Sciatic nerve (tissue), 2 donors: ENCODE data around the gene DPAGT1. TPM values are rescaled to one million over a fixed set of nuclear protein-coding genes. Genes with fewer than 3 reads are reported as not detected.
A peak's percentile ranks its signal among the peaks of the same experiment; 100 is the strongest.

ENCODE experiments used
- ATAC-seq: fragments of 200-7000 bp; cut with Tn5 transposase; one replicate; pipeline ENCODE4 v1.9.1; 2020; ENCODE audit warnings: mild to moderate bottlenecking, moderate library complexity
- DNase-seq: peaks from one replicate; pipeline ENCODE4 v3.0.0-alpha.2; 2020; ENCODE audit warnings: low spot score
- intact Hi-C: fragments of 100-400 bp; cut with DNase I; formaldehyde crosslinking; loops from one replicate; pipeline ENCODE4 v1.14.2; 2022
- total RNA-seq: library from RNA; stranded (reverse); fragmentation: NEBNext Ultra II Directional; extraction: Animal tissue kit (Norgen Biotek cat#: 25700); gene quantifications from one replicate; pipeline ENCODE4 v1.2.1, GENCODE V29; 2021
- donor health status: DM: no; HTN: no; CAD: no.
- donor health status: DM: no; HTN: no; CAD: no.

DPAGT1 gene
- total RNA-seq, 1 donor from 2014 or later, result 28.9 TPM

DNA sequence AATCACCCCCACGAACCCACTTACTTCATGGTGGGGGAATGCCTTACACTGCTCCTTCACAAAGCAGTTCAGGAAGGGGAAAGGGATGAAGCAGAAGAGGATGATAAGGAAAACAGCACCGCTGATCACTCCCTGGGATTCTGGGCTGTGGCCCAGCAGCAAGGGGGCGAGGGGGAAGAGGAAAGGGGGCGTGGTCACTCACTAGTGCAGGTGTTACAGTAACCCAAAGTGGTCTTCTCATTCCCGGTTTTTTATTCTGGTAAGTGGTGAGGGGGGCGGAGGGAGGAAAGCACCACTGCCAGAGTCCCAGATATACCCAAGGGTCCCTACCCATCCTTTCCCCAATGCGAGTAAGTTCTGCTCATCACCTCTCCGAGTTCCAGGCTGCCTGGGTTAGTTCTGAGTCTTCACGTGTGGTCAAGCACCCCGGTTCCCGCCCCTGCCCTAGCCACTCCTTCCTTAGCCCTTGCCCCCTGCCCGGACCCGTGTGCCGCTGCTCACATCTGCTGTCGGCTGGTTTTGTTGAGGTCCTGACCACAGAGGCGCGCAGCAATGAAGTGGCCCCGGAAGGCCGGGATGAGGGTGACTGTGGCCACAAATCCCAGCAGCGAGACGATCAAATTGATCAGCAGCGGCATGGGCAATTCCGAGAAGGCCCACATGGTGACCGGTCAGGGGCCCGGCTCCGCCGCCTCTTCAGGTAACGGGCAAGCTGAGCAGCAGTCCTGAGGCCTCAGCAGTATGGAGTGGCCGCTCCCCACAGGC is 477 bp downstream of the DPAGT1 start:
- DNase-seq (no peak), ATAC-seq (peak; percentile 4)
- intact Hi-C loops, result no loop called here

- no peak for DNase-seq
- no peak for ATAC-seq
- intact Hi-C loops, result no loop called here
Measured at GRCh38 chr11:119100246-119100970, 1.2 kb downstream of the DPAGT1 start.

GRCh38 chr11:119099711-119100110 is 1.9 kb downstream of the DPAGT1 start:
- no peak for DNase-seq
- intact Hi-C loops, result no loop called here
- no peak for ATAC-seq

DNA sequence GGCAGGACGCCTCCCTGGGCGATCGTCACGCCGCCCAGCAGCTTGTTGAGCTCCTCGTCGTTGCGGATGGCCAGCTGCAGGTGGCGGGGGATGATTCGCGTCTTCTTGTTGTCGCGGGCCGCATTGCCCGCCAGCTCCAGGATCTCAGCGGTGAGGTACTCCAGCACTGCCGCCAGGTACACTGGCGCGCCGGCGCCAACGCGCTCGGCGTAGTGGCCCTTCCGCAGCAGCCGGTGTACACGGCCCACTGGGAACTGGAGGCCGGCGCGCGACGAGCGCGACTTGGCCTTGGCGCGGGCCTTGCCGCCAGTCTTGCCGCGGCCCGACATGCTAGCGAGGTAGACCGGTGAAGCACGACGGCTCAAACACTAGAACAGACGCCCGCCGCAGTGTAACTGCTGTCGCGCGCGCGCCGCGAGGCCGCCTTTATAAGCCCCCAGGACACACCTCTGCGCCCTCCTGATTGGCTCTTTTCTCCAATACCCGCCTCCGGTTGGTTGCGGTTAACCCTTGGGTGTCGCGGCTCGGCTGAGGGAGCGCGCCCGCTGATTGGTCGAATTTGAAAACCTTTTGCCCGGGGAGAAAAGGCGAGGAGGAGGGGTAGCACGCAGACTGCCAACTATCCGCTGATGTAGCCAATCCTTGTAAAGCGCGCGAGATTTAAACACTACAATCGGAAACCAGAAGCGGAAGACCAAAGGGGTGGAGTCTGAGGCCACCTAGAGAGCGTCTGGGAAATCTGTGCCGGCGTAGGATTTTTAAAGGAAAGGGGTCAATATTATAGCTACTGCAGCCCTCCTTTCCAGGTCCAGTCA is 6.4 kb downstream of the DPAGT1 start:
- ATAC-seq (peak; percentile 98), DNase-seq (peak; percentile 99)
- intact Hi-C loops, result no loop called here

DNA sequence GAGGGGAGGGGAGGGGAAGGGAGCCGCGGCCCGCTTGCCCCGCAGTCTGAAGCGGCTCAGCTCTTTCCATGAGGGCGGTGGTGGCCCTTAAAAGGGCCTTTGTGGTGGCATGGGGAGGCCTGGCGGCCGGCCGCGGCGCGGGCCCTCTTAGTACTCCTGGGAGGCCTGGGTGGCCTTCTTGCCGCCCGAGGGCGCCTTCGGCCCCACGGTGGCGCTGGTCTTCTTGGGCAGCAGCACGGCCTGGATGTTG is 6.9 kb downstream of the DPAGT1 start:
- intact Hi-C loops, result no loop called here
- peak; percentile 73 for ATAC-seq
- peak; percentile 85 for DNase-seq

DNA sequence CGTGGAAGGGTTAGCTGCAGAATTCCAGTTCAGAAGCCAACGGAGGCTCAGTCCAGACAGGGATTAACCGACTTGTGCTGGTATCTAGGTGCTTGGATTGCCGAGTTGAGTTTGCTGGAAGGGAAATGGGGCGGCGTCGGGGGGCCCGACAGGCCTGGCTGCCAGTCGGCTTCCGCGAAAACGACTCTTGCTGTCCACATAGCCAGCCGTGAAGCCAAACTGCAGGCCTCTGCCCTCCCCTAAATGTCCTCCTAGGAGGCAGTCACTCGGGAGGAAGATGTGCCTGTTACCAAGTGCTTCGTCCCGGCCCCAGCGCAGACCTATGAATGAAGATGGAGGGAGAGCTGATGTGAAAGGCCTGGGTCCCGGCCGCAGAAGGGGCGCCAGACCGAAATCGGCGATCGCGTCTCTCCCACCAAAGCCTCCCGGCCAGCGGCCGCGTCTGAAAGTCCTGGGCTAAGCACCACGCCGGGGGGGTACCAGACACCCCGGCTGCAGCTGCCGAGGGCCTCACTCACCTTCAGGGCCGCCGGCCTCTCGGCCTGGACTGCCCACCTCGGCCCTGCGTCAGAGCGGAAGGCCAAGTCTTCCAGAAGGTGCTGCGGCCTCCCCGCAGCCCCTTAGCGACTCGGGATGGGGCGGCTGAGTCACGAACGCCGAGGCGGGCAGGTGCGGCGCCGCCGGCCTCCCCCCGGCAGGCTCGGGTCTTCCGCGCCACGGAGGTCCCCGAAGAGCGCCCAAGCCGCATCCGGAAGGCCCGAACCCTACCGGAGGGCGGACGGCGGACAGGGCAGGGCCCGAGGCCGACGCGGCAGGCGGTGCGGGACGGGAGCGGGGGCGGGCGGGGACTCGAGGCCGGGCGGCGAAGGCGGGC is 7.5 kb downstream of the DPAGT1 start:
- ATAC-seq, result peak; percentile 0
- no peak for DNase-seq
- intact Hi-C loops, result no loop called here

DNA sequence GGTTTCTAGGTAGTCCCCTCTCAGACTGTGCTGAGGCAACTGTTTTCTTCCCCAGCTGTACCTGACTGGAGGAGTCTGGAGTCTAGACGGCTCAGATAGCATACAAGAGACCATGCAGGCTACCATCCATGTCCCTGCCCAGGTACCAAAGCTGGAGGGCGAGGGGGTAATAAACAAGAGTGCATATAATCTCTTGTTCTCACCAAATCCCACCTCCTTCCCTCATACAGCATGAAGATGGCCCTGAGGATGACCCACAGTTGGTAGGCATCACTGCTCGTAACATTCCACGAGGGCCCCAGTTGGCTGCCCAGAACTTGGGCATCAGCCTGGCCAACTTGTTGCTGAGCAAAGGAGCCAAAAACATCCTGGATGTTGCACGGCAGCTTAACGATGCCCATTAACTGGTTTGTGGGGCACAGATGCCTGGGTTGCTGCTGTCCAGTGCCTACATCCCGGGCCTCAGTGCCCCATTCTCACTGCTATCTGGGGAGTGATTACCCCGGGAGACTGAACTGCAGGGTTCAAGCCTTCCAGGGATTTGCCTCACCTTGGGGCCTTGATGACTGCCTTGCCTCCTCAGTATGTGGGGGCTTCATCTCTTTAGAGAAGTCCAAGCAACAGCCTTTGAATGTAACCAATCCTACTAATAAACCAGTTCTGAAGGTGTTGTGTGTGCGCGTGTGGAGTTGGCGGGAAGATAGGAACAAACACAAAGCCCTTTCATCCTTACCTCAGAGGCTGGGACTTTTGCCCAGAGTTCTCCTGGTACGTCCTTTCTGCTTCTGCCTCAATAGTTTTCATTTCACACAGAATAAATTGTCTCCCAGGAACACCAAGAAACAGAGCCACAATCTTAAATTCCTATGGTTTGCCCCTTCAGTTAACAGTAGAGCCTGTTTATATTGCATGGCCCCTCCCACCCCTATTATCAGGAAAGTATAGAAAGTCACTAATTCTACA is 8.5 kb downstream of the DPAGT1 start:
- no peak for ATAC-seq
- DNase-seq, result no peak
- intact Hi-C loops, result no loop called here

GRCh38 chr11:119091966-119092879 is 9.4 kb downstream of the DPAGT1 start:
- intact Hi-C loops, result no loop called here
- no peak for DNase-seq
- no peak for ATAC-seq

GRCh38 chr11:119091178-119091577 is 10.5 kb downstream of the DPAGT1 start:
- DNase-seq, result no peak
- intact Hi-C loops, result no loop called here
- no peak for ATAC-seq

DNA sequence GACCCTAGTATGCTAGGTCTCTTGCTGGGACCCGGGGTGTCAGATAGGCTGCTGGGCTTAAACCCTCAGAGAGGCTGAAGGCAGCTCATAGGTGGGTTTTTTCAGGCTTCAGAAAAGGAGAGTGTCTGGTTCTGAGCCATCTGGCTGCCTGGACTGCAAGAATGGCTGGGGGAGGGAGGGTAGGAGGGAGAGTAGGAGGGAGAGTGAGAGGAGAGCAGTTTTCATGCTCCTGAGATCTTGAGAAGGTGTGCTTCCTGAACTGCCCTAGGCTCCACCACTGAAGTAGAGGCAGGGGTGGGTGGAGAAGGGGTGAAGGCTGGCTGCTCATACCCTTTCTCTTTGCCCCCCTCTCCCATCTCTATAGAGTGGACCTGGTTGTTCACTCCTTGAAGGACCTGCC is 12.3 kb downstream of the DPAGT1 start:
- intact Hi-C loops, result no loop called here
- ATAC-seq (no peak), DNase-seq (no peak)

DNA sequence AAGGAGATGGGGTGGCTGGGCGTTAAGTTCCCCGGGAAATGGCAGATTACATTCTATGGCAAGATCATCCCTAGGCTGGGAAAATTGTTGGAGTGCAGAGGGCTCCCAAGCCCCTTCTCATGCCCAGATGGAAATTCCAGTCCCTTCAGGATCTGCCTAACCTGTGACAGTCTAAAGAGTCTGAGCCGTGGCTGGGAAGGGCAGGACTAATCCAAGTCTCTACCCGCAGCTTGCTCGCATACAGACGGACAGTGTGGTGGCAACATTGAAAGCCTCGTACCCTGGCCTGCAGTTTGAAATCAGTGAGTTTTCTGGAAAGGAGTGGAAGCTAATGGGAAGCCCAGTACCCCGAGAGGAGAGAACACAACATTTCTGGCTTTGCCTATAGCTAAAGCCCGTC is 13.2 kb downstream of the DPAGT1 start:
- intact Hi-C loops, result no loop called here
- DNase-seq, result no peak
- ATAC-seq, result no peak

- DNase-seq (no peak), ATAC-seq (no peak)
- intact Hi-C loops, result no loop called here
Measured at GRCh38 chr11:119087747-119088241, 13.9 kb downstream of the DPAGT1 start.

- no peak for DNase-seq
- intact Hi-C loops, result no loop called here
- no peak for ATAC-seq
Measured at GRCh38 chr11:119087123-119087522, 14.5 kb downstream of the DPAGT1 start.

- ATAC-seq, result peak; percentile 3
- intact Hi-C loops, result no loop called here
- no peak for DNase-seq
Measured at GRCh38 chr11:119085437-119085847, 16.2 kb downstream of the DPAGT1 start.

DNA sequence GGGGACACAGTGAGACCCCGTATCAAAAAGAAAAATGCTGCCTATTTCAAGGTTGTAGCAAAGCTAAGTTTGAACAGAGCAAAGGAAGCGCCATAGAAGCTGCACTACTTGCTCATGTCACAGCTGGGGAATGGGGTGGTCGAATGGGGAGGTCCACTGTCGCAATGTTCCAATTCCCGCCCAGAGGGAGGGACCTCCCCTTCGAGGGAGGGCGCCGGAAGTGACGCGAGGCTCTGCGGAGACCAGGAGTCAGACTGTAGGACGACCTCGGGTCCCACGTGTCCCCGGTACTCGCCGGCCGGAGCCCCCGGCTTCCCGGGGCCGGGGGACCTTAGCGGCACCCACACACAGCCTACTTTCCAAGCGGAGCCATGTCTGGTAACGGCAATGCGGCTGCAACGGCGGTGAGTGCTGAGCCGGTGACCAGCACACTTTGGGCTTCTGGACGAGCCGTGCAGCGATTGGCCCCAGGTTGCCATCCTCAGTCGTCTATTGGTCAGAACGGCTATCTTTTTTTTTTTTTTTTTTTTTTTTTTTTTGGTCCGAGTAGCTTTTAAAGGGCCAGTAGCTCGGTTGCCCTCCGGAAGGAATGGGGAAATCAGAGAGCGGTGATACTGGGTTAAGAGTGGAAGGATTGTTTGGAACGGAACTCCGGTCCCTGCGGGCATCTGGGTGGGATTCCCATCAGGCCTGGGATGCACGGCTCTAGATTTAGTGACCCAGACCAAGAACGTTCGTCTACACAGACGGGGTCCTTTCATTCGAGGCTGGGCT is 16.8 kb downstream of the DPAGT1 start, which contains the start of gene HMBS:
TSS of gene HMBS (plus strand) at position 219 of the 774 bp plus-strand sequence. CDS start at position 372, 153 bp downstream.
- peak; percentile 95 for DNase-seq
- peak; percentile 98 for ATAC-seq
- intact Hi-C loops, result no loop called here

DNA sequence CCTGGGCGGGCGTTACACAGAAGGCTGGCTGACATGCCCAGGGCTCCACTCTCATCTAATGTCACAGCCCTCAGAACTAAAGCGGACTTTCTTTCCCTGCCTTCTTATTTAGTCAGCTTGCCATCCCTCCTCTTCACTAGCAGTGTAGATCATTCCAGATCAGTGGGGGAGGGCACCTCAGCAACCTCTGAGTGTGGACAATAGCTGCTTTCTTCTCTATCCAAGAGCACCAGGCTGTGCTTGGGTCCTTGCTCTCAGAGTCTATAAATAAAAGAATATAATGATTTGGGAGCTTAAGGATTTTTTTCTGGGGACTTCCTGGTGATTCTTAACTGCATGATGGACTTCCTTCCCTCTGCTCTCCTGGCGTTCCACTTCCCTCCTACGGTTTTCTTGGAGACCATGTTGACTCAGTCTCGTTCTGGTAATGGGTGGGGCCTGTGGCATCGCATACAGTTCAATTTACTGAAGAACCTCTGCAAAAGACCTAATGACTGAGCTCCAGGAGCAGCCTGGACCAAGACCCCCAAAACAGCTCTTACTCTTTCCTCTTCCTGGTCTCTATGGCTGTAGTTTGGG is 19.9 kb downstream of the DPAGT1 start:
- DNase-seq (no peak), ATAC-seq (no peak)
- intact Hi-C loops, result no loop called here
